Aorta (tissue), 5 donors: ENCODE measurements around the gene ADCK1. TPM values are rescaled to one million over a fixed set of nuclear protein-coding genes. Genes with fewer than 3 reads are reported as not detected.

Source experiments
- ATAC-seq: fragments of 200-7000 bp; cut with Tn5 transposase; one replicate; pipeline ENCODE4 v1.9.1; 2022; ENCODE audit warnings: moderate library complexity; ENCODE audit not compliant: low FRiP score
- DNase-seq, 2 donors: peaks; one replicate each; pipeline ENCODE4 v3.0.0-alpha.2; 2020
- H3K27ac ChIP-seq, 2 donors: one replicate each; pipeline ENCODE4 v1.5.1; 2013; ENCODE audit warnings: low read length in 2 of 2, mild to moderate bottlenecking in 2 of 2, moderate library complexity in 2 of 2, control low read depth in 1 of 2, inconsistent platforms in 1 of 2, low read depth in 1 of 2
- H3K27me3 ChIP-seq, 2 donors: one replicate each; pipeline ENCODE4 v1.6.1; 2013; ENCODE audit warnings: control low read depth in 1 of 2, low read length in 1 of 2, mild to moderate bottlenecking in 1 of 2, moderate library complexity in 1 of 2; ENCODE audit not compliant: insufficient read depth in 2 of 2, control insufficient read depth in 1 of 2
- H3K36me3 ChIP-seq, 2 donors: one replicate each; pipeline ENCODE4 v1.6.1; 2013; ENCODE audit warnings: control low read depth in 1 of 2, low read length in 1 of 2, mild to moderate bottlenecking in 1 of 2; ENCODE audit not compliant: insufficient read depth in 2 of 2, control insufficient read depth in 1 of 2
- H3K4me1 ChIP-seq, 2 donors: one replicate each; pipeline ENCODE4 v1.6.1; 2013; ENCODE audit warnings: low read length in 2 of 2, control low read depth in 1 of 2, mild to moderate bottlenecking in 1 of 2, moderate library complexity in 1 of 2; ENCODE audit not compliant: insufficient read depth in 2 of 2, control insufficient read depth in 1 of 2
- H3K4me3 ChIP-seq, 2 donors: one replicate each; pipeline ENCODE4 v1.5.1; 2013; ENCODE audit warnings: low read length in 2 of 2, control low read depth in 1 of 2, mild to moderate bottlenecking in 1 of 2
- H3K9me3 ChIP-seq: one replicate; pipeline ENCODE4 v1.6.1; 2013; ENCODE audit warnings: mild to moderate bottlenecking, low read length; ENCODE audit not compliant: control insufficient read depth
- WGBS, 2 donors: extraction: QIAGEN DNeasy Blood & Tissue Kit; methylation state at CpG; one replicate each; pipeline ENCODE4 v1.1.7; 2013; 5-methylcytosine and 5-hydroxymethylcytosine counted together
- intact Hi-C, 2 donors: fragments of 100-400 bp; cut with DNase I; formaldehyde crosslinking; loops; one replicate each; pipeline versions ENCODE4 v1.14.2 to v1.15.0; 2022
- polyA plus RNA-seq, 2 donors: library from polyadenylated mRNA; stranded (reverse); fragments of 200-250 nt; gene quantifications; one replicate each; pipeline ENCODE4 v1.2.3, GENCODE V29; 2013
- total RNA-seq, 2 donors: library from RNA; stranded (reverse); fragmentation: NEBNext Ultra II Directional; extraction: Animal tissue kit (Norgen Biotek cat#: 25700); gene quantifications; one replicate each; pipeline ENCODE4 v1.2.1, GENCODE V29; 2021
- donor health status: healthy with polysubstance abuse.
- donor health status: Bipolar disorder and iron deficiency.
- donor health status: DM: no; HTN: no; CAD: no.
- donor health status: DM: no; HTN: no; CAD: no.
- donor health status: DM: yes; HTN: yes; CAD: no.

The ADCK1 gene
- total and polyA plus RNA-seq, 4 donors = 2.4 to 7.3 (median 4.5) TPM

GRCh38 chr14:77865455-77865854 is 65.5 kb downstream of the ADCK1 start:
- DNase-seq (no peak), ATAC-seq (no peak)
- intact Hi-C loops = loop anchor here in 1 of 2 donors (5.0 kb wide), 1 partner anchor 972 kb away; no protein-coding TSS in a partner anchor
- Histone ChIP-seq H3K27me3 (no peaks in the 10 kb centered on the region), H3K27ac (no peak overlapping the region), H3K9me3 (no peaks in the 10 kb centered on the region), H3K36me3 (no peaks in the 10 kb centered on the region), H3K4me1 (no peaks in the 10 kb centered on the region), H3K4me3 (no peak overlapping the region)
- WGBS, 2 donors = 95 to 96% methylated on average over 6 of the region's 6 CpGs

GRCh38 chr14:77866932-77867331 is 67.0 kb downstream of the ADCK1 start:
- Histone ChIP-seq H3K27me3 (no peaks in the 10 kb centered on the region), H3K4me3 (no peak overlapping the region), H3K27ac (no peak overlapping the region), H3K36me3 (no peaks in the 10 kb centered on the region), H3K4me1 (no peaks in the 10 kb centered on the region), H3K9me3 (no peaks in the 10 kb centered on the region)
- no peak for ATAC-seq
- intact Hi-C loops = loop anchor here in 1 of 2 donors (5.0 kb wide), 1 partner anchor 970 kb away; no protein-coding TSS in a partner anchor
- no peak for DNase-seq
- 92 to 96% methylated on average over 3 of the region's 3 CpGs for WGBS, 2 donors

GRCh38 chr14:77867476-77867875 is 67.6 kb downstream of the ADCK1 start:
- no peak for DNase-seq
- Histone ChIP-seq H3K4me1 (no peaks in the 10 kb centered on the region), H3K27me3 (no peaks in the 10 kb centered on the region), H3K9me3 (no peaks in the 10 kb centered on the region), H3K36me3 (no peaks in the 10 kb centered on the region), H3K27ac (no peak overlapping the region), H3K4me3 (no peak overlapping the region)
- ATAC-seq = no peak
- WGBS, 2 donors = 79 to 84% methylated on average over 7 of the region's 7 CpGs
- intact Hi-C loops = loop anchor here in 1 of 2 donors (5.0 kb wide), 1 partner anchor 970 kb away; no protein-coding TSS in a partner anchor

GRCh38 chr14:77868552-77869285 is 68.8 kb downstream of the ADCK1 start:
- intact Hi-C loops = loop anchor here in 1 of 2 donors (5.0 kb wide), 1 partner anchor 969 kb away; no protein-coding TSS in a partner anchor
- Histone ChIP-seq H3K27ac (no peak overlapping the region), H3K4me3 (no peak overlapping the region), H3K27me3 (no peaks in the 10 kb centered on the region), H3K9me3 (no peaks in the 10 kb centered on the region), H3K4me1 (no peaks in the 10 kb centered on the region), H3K36me3 (no peaks in the 10 kb centered on the region)
- no peak for ATAC-seq
- no peak for DNase-seq
- WGBS, 2 donors = 89 to 92% methylated on average over 13 of the region's 13 CpGs

- H3K36me3 ChIP-seq = no peaks in the 10 kb centered on the region
- no peak overlapping the region for H3K27ac ChIP-seq
- intact Hi-C loops = loop anchor here in 1 of 2 donors (5.0 kb wide), 1 partner anchor 968 kb away; no protein-coding TSS in a partner anchor
- H3K27me3 ChIP-seq = no peaks in the 10 kb centered on the region
- H3K4me3 ChIP-seq = no peak overlapping the region
- ATAC-seq = no peak
- no peaks in the 10 kb centered on the region for H3K4me1 ChIP-seq
- no peaks in the 10 kb centered on the region for H3K9me3 ChIP-seq
- no peak for DNase-seq
Observed at GRCh38 chr14:77869340-77869739, 69.4 kb downstream of the ADCK1 start.

GRCh38 chr14:77870646-77871045 is 70.7 kb downstream of the ADCK1 start:
- no peaks in the 10 kb centered on the region for H3K36me3 ChIP-seq
- DNase-seq (no peak), ATAC-seq (no peak)
- H3K4me3 ChIP-seq = no peak overlapping the region
- no peaks in the 10 kb centered on the region for H3K27me3 ChIP-seq
- H3K27ac ChIP-seq = no peak overlapping the region
- WGBS, 2 donors = 86 to 88% methylated on average over 4 of the region's 4 CpGs
- no peaks in the 10 kb centered on the region for H3K9me3 ChIP-seq
- intact Hi-C loops = no loop called here
- no peaks in the 10 kb centered on the region for H3K4me1 ChIP-seq

- H3K4me1 ChIP-seq = no peaks in the 10 kb centered on the region
- DNase-seq (no peak), ATAC-seq (no peak)
- no peaks in the 10 kb centered on the region for H3K9me3 ChIP-seq
- no peaks in the 10 kb centered on the region for H3K36me3 ChIP-seq
- no peak overlapping the region for H3K4me3 ChIP-seq
- intact Hi-C loops = no loop called here
- H3K27me3 ChIP-seq = no peaks in the 10 kb centered on the region
- WGBS, 2 donors = 95 to 97% methylated on average over 8 of the region's 8 CpGs
- no peak overlapping the region for H3K27ac ChIP-seq
Observed at GRCh38 chr14:77872152-77872551, 72.2 kb downstream of the ADCK1 start.

- WGBS, 2 donors = 61 to 64% methylated on average over 4 of the region's 4 CpGs
Observed at GRCh38 chr14:77872983-77873382, 73.1 kb downstream of the ADCK1 start.

GRCh38 chr14:77878783-77879182 is 78.9 kb downstream of the ADCK1 start:
- DNase-seq (no peak), ATAC-seq (no peak)
- WGBS, 2 donors = 39 to 42% methylated on average over 4 of the region's 4 CpGs
- no peak overlapping the region for H3K27ac ChIP-seq
- no peak overlapping the region for H3K4me3 ChIP-seq
- intact Hi-C loops = no loop called here
- H3K36me3 ChIP-seq = no peaks in the 10 kb centered on the region
- no peaks in the 10 kb centered on the region for H3K4me1 ChIP-seq
- H3K27me3 ChIP-seq = no peaks in the 10 kb centered on the region
- no peaks in the 10 kb centered on the region for H3K9me3 ChIP-seq

More at GRCh38 chr14:77872983-77873382, 73.1 kb downstream of the ADCK1 start:
- no peak for ATAC-seq
- intact Hi-C loops = no loop called here
- Histone ChIP-seq H3K4me1 (no peaks in the 10 kb centered on the region), H3K27me3 (no peaks in the 10 kb centered on the region), H3K36me3 (no peaks in the 10 kb centered on the region), H3K9me3 (no peaks in the 10 kb centered on the region), H3K4me3 (no peak overlapping the region), H3K27ac (no peak overlapping the region)
- DNase-seq = no peak
